Thyroid gland (tissue), 4 donors: Measurements from ENCODE around the gene ZNF511.

Experiments used
- POLR2A ChIP-seq, 2 donors: fragments of 450-650 bp; IDR thresholded peaks; one replicate each; pipeline ENCODE4 v1.6.1; 2017; ENCODE audit warnings: antibody characterized with exemption in 2 of 2, mild to moderate bottlenecking in 2 of 2, moderate library complexity in 1 of 2
- TF ChIP-seq, protein P1 (sequence below), 6 experiments: fragments of 200-600 bp in 3 of 6; fragments of 450-650 bp in 3 of 6; sonication (generic) in 3 of 6; IDR thresholded peaks; one replicate each; pipeline ENCODE4 v1.5.1; 2016 to 2019; ENCODE audit warnings: antibody characterized with exemption in 6 of 6, mild to moderate bottlenecking in 2 of 6, inconsistent platforms in 1 of 6, moderate library complexity in 1 of 6

DNA sequence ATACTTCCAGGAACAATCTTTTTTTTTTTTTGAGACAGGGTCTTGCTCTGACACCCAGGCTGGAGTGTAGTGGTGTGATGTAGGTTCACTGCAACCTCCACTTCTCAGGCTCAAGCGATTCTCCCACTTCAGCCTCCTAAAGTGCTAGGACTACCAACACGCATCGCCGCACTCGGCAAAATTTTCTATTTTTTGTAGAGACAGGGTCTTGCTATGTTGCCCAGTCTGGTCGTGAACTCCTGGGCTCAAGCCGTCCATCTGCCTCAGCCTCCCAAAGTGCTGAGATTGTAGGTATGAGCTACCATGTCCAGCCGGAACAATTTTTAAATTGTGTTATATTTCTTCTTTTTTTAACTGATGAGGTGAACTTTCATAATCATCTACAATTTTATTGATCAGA is 2.1 kb downstream of the ZNF511 start:
- TF ChIP-seq, protein P1, sequence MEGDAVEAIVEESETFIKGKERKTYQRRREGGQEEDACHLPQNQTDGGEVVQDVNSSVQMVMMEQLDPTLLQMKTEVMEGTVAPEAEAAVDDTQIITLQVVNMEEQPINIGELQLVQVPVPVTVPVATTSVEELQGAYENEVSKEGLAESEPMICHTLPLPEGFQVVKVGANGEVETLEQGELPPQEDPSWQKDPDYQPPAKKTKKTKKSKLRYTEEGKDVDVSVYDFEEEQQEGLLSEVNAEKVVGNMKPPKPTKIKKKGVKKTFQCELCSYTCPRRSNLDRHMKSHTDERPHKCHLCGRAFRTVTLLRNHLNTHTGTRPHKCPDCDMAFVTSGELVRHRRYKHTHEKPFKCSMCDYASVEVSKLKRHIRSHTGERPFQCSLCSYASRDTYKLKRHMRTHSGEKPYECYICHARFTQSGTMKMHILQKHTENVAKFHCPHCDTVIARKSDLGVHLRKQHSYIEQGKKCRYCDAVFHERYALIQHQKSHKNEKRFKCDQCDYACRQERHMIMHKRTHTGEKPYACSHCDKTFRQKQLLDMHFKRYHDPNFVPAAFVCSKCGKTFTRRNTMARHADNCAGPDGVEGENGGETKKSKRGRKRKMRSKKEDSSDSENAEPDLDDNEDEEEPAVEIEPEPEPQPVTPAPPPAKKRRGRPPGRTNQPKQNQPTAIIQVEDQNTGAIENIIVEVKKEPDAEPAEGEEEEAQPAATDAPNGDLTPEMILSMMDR (IDR thresholded peaks at IDR 0.05), result no peak
- TF ChIP-seq POLR2A (IDR thresholded peaks at IDR 0.05), result no peak
